SK-N-MC (cell line): ENCODE measurements around the gene AACS.

ENCODE experiments used
- EZH2 ChIP-seq: fragments of 200-600 bp; sonication (generic); IDR thresholded peaks from one replicate; pipeline ENCODE4 v1.6.1; 2017; ENCODE audit warnings: antibody characterized with exemption
- POLR2AphosphoS5 ChIP-seq: IDR thresholded peaks from 2 replicates; pipeline ENCODE4 v1.6.1; 2012; ENCODE audit warnings: mild to moderate bottlenecking, low read depth, low read length, borderline replicate concordance

DNA sequence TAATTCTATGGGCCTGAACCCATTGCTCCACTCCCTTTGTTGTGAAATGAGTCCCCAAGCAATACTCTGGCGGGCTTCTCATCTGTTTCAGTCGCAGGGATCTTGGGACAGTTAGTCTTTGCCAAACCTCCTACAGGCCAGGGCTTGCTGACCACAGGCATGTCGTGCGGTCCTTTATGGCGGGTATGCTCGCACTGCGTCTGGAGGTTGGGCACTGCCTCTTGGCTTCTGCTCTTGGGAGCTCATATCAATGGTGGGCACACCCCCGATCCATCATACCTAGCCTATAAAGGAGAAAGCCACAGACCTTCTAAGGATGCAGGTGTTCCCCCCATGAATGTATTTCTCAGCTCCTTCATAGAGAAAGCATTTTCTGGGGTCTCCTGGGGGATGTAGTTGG lies 99.3 kb downstream of the AACS start:
- TF ChIP-seq POLR2AphosphoS5 (no peak), EZH2 (no peak)
